ENCODE results near the gene IGHMBP2.

GRCh38 chr11:68965901-68966853, 62.5 kb downstream of the IGHMBP2 start:
- TF ChIP-seq, protein P1, sequence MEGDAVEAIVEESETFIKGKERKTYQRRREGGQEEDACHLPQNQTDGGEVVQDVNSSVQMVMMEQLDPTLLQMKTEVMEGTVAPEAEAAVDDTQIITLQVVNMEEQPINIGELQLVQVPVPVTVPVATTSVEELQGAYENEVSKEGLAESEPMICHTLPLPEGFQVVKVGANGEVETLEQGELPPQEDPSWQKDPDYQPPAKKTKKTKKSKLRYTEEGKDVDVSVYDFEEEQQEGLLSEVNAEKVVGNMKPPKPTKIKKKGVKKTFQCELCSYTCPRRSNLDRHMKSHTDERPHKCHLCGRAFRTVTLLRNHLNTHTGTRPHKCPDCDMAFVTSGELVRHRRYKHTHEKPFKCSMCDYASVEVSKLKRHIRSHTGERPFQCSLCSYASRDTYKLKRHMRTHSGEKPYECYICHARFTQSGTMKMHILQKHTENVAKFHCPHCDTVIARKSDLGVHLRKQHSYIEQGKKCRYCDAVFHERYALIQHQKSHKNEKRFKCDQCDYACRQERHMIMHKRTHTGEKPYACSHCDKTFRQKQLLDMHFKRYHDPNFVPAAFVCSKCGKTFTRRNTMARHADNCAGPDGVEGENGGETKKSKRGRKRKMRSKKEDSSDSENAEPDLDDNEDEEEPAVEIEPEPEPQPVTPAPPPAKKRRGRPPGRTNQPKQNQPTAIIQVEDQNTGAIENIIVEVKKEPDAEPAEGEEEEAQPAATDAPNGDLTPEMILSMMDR (conservative IDR thresholded peaks at IDR 0.05; ENCODE audit: low read depth, low read length): no peak
- no peak for TF ChIP-seq EZH2 (IDR thresholded peaks at IDR 0.05; ENCODE audit: borderline replicate concordance, low read depth, low read length, poor library complexity, severe bottlenecking)
